Measurements from ENCODE around the gene PEX6. TPM values are rescaled to one million over a fixed set of nuclear protein-coding genes. Genes with fewer than 3 reads are reported as not detected.

The PEX6 gene
- total RNA-seq, 1 experiment from 2014 or later = 15.6 TPM

GRCh38 chr6:42996513-42996912 lies 17.5 kb upstream of the PEX6 start:
- H3K27me3 ChIP-seq (ENCODE audit: insufficient read depth, low read length) = no peaks in the 10 kb centered on the region
- no peak overlapping the region for H3K27ac ChIP-seq (ENCODE audit: insufficient read length, low read depth, low read length)
- H4K5ac ChIP-seq (ENCODE audit: insufficient read length, low read depth, low read length) = no peak overlapping the region
- Mint-ChIP-seq H3K4me1 (peaks cover 0 to 5% of the 10 kb centered on the region in 2 experiments; a peak in 1 of 4 replicates), H3K4me3 (no peak overlapping the region), H3K27ac (peak overlapping the region in 1 of 3 experiments; percentile 37; a peak in 1 of 7 replicates), H3K27me3 (ENCODE audit: low read depth) (no peaks in the 10 kb centered on the region; the same call in 1 of the 2 replicates), H3K9me3 (no peaks in the 10 kb centered on the region), H3K36me3 (ENCODE audit: insufficient read depth in 1 of 3, low read depth in 3 of 3) (peaks cover 5 to 22% (median 8%) of the 10 kb centered on the region in 3 experiments; a peak in 4 of 7 replicates)
- no peak overlapping the region for H4K91ac ChIP-seq (ENCODE audit: insufficient read length, low read depth, low read length)
- no peak overlapping the region for H4K8ac ChIP-seq (replicated peaks; ENCODE audit: insufficient read length, low read depth, low read length)
- H2BK20ac ChIP-seq (ENCODE audit: low read depth, low read length, poor library complexity, severe bottlenecking) = no peak overlapping the region
- H2BK12ac ChIP-seq (ENCODE audit: insufficient read length, low read depth, low read length) = no peak overlapping the region
- H3K4me2 ChIP-seq (ENCODE audit: insufficient read depth, insufficient read length, low read length) = no peak overlapping the region
- no peaks in the 10 kb centered on the region for H3K79me1 ChIP-seq (ENCODE audit: insufficient read depth, low read depth, low read length, poor library complexity, severe bottlenecking)
- no peak overlapping the region for H3K14ac ChIP-seq (ENCODE audit: insufficient read depth, low read length)
- no peak for TF ChIP-seq CTCF (conservative IDR thresholded peaks at IDR 0.05)
- no peak overlapping the region for H3T11ph ChIP-seq (ENCODE audit: low read length)
- H3K9me3 ChIP-seq (ENCODE audit: control insufficient read depth, low read depth, low read length) = no peaks in the 10 kb centered on the region
- H2BK15ac ChIP-seq (ENCODE audit: low read depth, low read length) = no peak overlapping the region
- no peak overlapping the region for H3K56ac ChIP-seq (ENCODE audit: insufficient read length, low read depth, low read length)
- H4K20me1 ChIP-seq (ENCODE audit: control insufficient read depth, insufficient read depth, insufficient read length) = no peaks in the 10 kb centered on the region
- no peak overlapping the region for H2AFZ ChIP-seq (ENCODE audit: low read length)
- H3K23ac ChIP-seq (ENCODE audit: insufficient read length, low read depth, low read length) = no peak overlapping the region
- H3K79me2 ChIP-seq (ENCODE audit: insufficient read depth, low read length) = no peaks in the 10 kb centered on the region
- DNase-seq = no peak
- H3K4me1 ChIP-seq (ENCODE audit: insufficient read depth, low read length) = no peaks in the 10 kb centered on the region
- H3K23me2 ChIP-seq (ENCODE audit: insufficient read length, low read depth, low read length, poor library complexity, severe bottlenecking) = no peaks in the 10 kb centered on the region
- no peak overlapping the region for H3K18ac ChIP-seq (ENCODE audit: insufficient read length, low read depth, low read length)
- no peak overlapping the region for H2AK5ac ChIP-seq (ENCODE audit: insufficient read length, low read length)
- H2BK5ac ChIP-seq (ENCODE audit: insufficient read length, low read length) = no peak overlapping the region
- no peak overlapping the region for H2BK120ac ChIP-seq (ENCODE audit: low read depth, low read length, poor library complexity, severe bottlenecking)
- no peak overlapping the region for H3K9ac ChIP-seq (ENCODE audit: extremely low read depth, insufficient read length, low read length)
- H3K4ac ChIP-seq (ENCODE audit: low read depth, low read length) = no peak overlapping the region
